Fibroblast of the aortic adventitia (primary cell): ENCODE measurements around the gene NTHL1. TPM values are rescaled to one million over a fixed set of nuclear protein-coding genes. Genes with fewer than 3 reads are reported as not detected.

ENCODE experiments used
- DNase-seq: peaks from one replicate; pipeline ENCODE4 v3.0.0-alpha.2; 2010; ENCODE audit warnings: low read depth
- H3K4me3 ChIP-seq: 2 replicates; pipeline ENCODE4 v1.5.1; 2011; ENCODE audit warnings: low read depth, mild to moderate bottlenecking, control low read depth, low read length, moderate library complexity
- total RNA-seq: library from RNA; depleted of rRNA; stranded (reverse); fragments of >200 nt; gene quantifications from 2 replicates; pipeline ENCODE4 v1.2.3, GENCODE V29; 2012; ENCODE audit warnings: low replicate concordance
- TF ChIP-seq, protein P1 (sequence below): IDR thresholded peaks from 2 replicates; pipeline ENCODE4 v1.5.1; 2011; ENCODE audit warnings: mild to moderate bottlenecking, low read length, control low read depth, inconsistent platforms; ENCODE audit not compliant: insufficient read depth

The NTHL1 gene
- total RNA-seq, 1 donor: 18.8 TPM

DNA sequence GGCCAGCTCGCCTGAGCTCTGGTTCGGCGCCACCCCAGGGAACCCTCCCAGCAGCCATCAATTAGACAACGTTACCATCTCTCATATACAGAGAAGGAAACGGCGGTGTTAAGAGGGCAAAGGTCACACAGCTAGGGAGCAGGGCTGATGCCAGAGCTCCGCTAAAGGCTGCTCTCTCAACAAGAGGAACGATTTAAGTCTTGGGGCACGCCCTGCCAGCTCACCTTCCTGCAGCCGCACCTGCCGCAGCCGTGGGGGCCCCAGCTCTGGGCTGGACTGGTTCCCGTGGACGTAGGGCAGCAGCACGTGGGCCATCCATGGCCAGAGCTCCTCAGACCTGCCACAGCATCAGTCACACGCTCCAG lies 44.6 kb upstream of the NTHL1 start:
- TF ChIP-seq, protein P1, sequence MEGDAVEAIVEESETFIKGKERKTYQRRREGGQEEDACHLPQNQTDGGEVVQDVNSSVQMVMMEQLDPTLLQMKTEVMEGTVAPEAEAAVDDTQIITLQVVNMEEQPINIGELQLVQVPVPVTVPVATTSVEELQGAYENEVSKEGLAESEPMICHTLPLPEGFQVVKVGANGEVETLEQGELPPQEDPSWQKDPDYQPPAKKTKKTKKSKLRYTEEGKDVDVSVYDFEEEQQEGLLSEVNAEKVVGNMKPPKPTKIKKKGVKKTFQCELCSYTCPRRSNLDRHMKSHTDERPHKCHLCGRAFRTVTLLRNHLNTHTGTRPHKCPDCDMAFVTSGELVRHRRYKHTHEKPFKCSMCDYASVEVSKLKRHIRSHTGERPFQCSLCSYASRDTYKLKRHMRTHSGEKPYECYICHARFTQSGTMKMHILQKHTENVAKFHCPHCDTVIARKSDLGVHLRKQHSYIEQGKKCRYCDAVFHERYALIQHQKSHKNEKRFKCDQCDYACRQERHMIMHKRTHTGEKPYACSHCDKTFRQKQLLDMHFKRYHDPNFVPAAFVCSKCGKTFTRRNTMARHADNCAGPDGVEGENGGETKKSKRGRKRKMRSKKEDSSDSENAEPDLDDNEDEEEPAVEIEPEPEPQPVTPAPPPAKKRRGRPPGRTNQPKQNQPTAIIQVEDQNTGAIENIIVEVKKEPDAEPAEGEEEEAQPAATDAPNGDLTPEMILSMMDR: no peak
- H3K4me3 ChIP-seq: no peak overlapping the region
- DNase-seq: no peak

DNA sequence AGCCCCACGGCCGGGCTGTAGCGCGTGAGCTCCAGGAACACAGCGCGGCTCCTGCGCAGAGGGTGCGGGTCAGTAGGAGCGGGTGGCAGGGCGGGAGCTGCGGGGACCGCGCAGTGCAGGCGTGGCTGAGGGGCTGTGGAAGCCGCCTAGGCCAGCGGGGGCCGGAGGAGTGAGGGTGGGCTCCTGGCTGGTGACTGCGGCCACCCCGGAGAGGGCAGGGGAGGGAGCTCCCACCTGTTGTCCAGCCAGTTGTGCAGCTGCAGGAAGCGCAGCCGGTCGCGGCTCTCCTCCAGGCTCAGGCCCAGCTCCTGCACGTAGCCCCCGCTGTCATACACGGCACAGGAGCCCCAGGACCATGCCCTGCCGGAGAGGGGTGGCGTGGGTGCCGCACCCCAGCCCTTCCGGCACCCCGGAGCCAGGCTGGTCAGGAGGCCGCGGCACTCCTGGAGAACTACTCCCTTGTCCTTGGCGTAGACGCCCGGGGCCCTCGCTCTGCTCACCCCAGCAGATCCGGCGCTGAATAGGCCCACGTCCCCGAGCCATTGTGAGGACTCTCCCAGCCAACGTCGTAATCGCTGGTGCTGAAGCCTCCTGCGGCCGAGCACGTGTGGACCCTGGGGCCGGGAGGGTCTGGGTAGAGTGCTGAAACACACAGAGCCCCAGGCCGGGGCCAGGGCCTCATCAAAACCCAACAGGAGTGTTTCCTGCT lies 44.1 kb upstream of the NTHL1 start:
- no peak for DNase-seq
- H3K4me3 ChIP-seq: no peak overlapping the region
- TF ChIP-seq, protein P1: no peak

DNA sequence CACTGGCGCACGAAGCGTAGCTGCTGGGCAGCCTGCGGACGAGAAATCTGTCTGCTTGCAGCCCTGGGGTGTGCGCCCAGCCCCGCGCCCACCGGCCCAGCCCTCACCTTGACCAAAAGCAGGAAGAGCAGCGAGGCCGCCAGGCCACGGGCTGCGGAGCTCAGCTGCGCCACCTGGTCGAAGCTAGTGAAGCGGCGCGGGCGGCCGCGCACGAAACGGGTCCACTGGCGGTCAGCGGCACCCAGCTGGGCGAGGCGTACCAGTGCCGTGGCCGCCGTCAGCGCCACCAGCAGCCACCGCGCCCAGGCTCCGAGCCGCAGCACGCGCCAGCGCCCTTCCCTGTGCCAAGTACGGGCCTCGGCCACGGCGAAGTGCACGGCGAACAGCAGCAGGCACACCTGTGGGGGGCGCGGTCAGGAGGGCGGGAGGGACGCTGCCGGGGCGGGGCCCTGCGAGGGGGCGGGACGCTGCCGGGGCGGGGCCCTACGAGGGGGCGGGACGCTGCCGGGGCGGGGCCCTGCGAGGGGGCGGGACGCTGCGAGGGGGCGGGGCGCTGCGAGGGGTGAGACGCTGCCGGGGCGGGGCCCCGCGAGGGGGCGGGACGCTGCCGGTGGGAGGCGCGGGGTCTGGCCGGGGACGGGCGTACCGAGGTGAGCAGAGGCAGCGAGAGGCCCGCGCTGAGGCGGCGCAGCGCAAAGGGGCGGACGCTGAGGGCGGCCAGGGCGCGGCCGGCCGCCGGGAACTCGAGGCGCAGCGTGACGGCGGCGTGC lies 43.3 kb upstream of the NTHL1 start:
- DNase-seq: no peak
- H3K4me3 ChIP-seq: no peak overlapping the region
- TF ChIP-seq, protein P1: no peak

DNA sequence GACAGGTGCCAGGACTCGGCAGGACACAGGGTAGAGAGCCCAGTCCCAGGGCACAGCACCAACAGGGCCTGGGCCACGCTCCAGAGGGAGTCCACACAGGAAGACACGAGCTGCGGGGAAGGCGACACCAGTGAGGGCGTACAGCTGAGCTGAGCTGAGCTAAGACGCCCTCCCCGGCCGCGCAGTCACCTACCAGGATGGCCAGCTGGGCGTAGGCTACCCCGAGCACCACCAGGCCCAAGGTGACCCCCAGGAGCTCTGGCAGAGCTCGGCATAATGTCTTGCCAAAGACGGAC lies 42.8 kb upstream of the NTHL1 start:
- TF ChIP-seq, protein P1: no peak

DNA sequence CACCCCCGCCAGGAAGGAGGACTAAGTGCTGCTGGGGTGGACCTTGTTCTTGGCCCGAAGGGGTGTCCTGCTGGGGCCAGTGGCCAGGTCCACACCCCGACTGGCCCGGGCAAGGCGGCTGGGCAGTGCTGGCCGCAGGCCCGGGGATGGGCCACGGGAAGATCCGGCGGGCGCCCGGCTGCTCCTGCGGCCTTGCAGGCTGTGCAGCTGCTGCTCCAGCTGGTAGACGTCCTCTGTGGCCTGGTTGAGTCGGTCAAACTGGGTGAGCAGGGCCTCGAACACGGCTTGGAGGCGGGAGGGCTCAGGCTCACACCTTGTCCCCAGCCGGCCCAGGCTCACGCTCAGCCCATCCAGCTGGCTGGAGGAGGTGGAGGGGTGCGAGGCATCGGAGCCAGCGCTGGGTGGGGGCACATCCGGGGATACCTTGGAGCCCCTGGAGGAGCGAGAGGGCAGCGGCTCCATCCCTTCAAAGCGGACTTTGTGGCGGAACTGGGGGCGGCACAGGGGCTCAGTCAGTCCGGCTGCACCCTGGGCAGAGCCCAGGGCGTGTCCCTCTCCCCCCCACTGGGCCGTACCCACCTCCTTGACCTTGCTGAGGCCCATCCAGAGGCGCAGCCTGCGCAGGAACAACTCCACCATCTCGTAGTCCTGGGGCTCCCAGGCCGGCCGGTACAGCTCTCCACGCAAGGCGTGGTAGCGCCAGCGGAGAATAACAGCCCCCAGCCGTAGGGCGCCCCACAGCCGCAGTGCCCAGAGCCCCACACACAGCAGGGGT lies 42.3 kb upstream of the NTHL1 start:
- no peak for DNase-seq
- no peak overlapping the region for H3K4me3 ChIP-seq
- TF ChIP-seq, protein P1: no peak

More for the DNA sequence above, 42.8 kb upstream of the NTHL1 start:
- H3K4me3 ChIP-seq: no peak overlapping the region
- no peak for DNase-seq

DNA sequence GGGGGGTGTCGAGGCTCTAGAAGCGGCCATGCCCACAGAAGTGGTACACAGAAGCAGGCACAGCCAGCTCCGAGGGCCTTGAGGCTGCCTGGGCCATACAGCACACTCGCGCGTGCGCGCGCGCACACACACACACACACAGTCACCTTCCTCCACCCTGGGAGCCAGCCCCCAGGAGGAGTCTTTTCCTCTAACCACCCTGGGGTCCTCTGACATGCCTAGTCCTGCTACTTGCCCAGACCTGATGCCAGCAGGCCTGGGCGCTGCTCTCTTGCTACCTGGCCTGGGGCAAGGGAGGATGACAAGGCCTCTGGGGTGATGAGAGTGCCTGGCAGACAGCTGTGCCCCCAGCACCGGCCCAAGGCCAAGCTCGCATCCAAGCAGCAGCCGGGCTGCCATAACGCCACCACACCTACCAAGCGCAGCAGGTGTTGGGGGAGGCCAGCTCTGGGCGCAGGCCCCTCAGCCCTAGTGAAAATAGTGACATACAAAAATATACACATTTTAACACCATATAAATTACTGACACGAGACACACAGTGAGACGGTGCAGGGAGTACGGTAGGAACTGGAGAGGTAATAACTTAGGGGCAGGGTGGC lies 41.2 kb upstream of the NTHL1 start:
- TF ChIP-seq, protein P1: no peak
- H3K4me3 ChIP-seq: no peak overlapping the region
- no peak for DNase-seq
